IMR-90 (cell line): ENCODE measurements around the gene CDHR1. TPM values are rescaled to one million over a fixed set of nuclear protein-coding genes. Genes with fewer than 3 reads are reported as not detected.

Experiments used
- ATAC-seq: fragments of 200-7000 bp; cut with Tn5 transposase; 2 replicates; pipeline ENCODE4 v1.9.1; 2020; ENCODE audit warnings: low read depth, mild to moderate bottlenecking, moderate library complexity
- BruUV-seq: library from RNA; stranded (reverse); fragments of 400-500 nt; replicated peaks from 2 replicates; lab custom pipeline; 2021; lab: Mats Ljungman, UMichigan
- CTCF ChIA-PET: fragments of 300-600 bp; formaldehyde crosslinking; extraction: SDS; loops from one replicate; lab custom pipeline; 2021; ENCODE audit warnings: antibody characterized with exemption; lab: Yijun Ruan, JAX
- POLR2A ChIA-PET: fragments of 300-600 bp; sonication (Branson Sonifier 250); formaldehyde crosslinking; loops from one replicate; lab custom pipeline; 2022; ENCODE audit warnings: antibody characterized with exemption; ENCODE audit not compliant: unreplicated experiment; lab: Charles Lee
- DNase-seq: peaks from one replicate; pipeline ENCODE4 v3.0.0; 2013
- H2AFZ ChIP-seq: replicated peaks from 2 replicates; pipeline ENCODE3; 2013; ENCODE audit warnings: low read length, mild to moderate bottlenecking; ENCODE audit not compliant: poor library complexity
- H2AK5ac ChIP-seq: 2 replicates; pipeline ENCODE4 v1.6.1; 2013; ENCODE audit warnings: low read depth, low read length, inconsistent platforms
- H2AK9ac ChIP-seq: replicated peaks from 2 replicates; pipeline ENCODE3; 2013; ENCODE audit warnings: mild to moderate bottlenecking, low read depth, low read length, moderate library complexity; ENCODE audit not compliant: poor library complexity
- H2BK120ac ChIP-seq: 2 replicates; pipeline ENCODE4 v1.6.1; 2013; ENCODE audit warnings: low read depth, low read length, inconsistent platforms
- H2BK15ac ChIP-seq: 3 replicates; pipeline ENCODE4 v1.6.1; 2013; ENCODE audit warnings: low read depth, low read length, inconsistent platforms
- H2BK20ac ChIP-seq: 2 replicates; pipeline ENCODE4 v1.6.1; 2013; ENCODE audit warnings: low read depth, mild to moderate bottlenecking, inconsistent platforms, low read length, moderate library complexity
- H2BK5ac ChIP-seq: 2 replicates; pipeline ENCODE4 v1.6.1; 2013; ENCODE audit warnings: mild to moderate bottlenecking, low read depth, low read length, inconsistent platforms; ENCODE audit not compliant: poor library complexity, severe bottlenecking
- H3K14ac ChIP-seq: replicated peaks from 2 replicates; pipeline ENCODE4 v1.6.1; 2013; ENCODE audit warnings: low read depth, low read length, inconsistent platforms
- H3K18ac ChIP-seq: 2 replicates; pipeline ENCODE4 v1.6.1; 2013; ENCODE audit warnings: low read depth, low read length, control low read depth
- H3K23ac ChIP-seq: 2 replicates; pipeline ENCODE4 v1.6.1; 2013; ENCODE audit warnings: low read depth, low read length, inconsistent platforms
- H3K27ac ChIP-seq: 2 replicates; pipeline ENCODE4 v1.5.1; 2013; ENCODE audit warnings: mild to moderate bottlenecking, control low read depth, low read length; ENCODE audit not compliant: insufficient read depth
- H3K27me3 ChIP-seq: 2 replicates; pipeline ENCODE4 v1.6.1; 2013; ENCODE audit warnings: low read length; ENCODE audit not compliant: control insufficient read depth, insufficient read depth
- H3K36me3 ChIP-seq: 2 replicates; pipeline ENCODE4 v1.6.1; 2013; ENCODE audit warnings: low read length, mixed read lengths; ENCODE audit not compliant: control insufficient read depth, insufficient read depth
- H3K4ac ChIP-seq: 2 replicates; pipeline ENCODE4 v1.6.1; 2013; ENCODE audit warnings: low read depth, low read length, inconsistent platforms
- H3K4me1 ChIP-seq: 2 replicates; pipeline ENCODE4 v1.6.1; 2013; ENCODE audit warnings: low read length, mixed read lengths; ENCODE audit not compliant: control insufficient read depth, insufficient read depth
- H3K4me2 ChIP-seq: 2 replicates; pipeline ENCODE4 v1.6.1; 2013; ENCODE audit warnings: low read depth, mild to moderate bottlenecking, control low read depth, low read length, moderate library complexity
- H3K4me3 ChIP-seq: 2 replicates; pipeline ENCODE4 v1.5.1; 2013; ENCODE audit warnings: low read depth, mild to moderate bottlenecking, control low read depth, low read length, moderate library complexity; ENCODE audit not compliant: insufficient read depth
- H3K56ac ChIP-seq: 2 replicates; pipeline ENCODE4 v1.6.1; 2013; ENCODE audit warnings: low read length, inconsistent platforms; ENCODE audit not compliant: insufficient read depth; ENCODE audit errors: extremely low read depth
- H3K79me1 ChIP-seq, 2 experiments: 2 replicates each; pipeline ENCODE4 v1.6.1; 2013; ENCODE audit warnings: low read length in 2 of 2, inconsistent platforms in 1 of 2, low read depth in 1 of 2
- H3K9ac ChIP-seq: 2 replicates; pipeline ENCODE4 v1.6.1; 2013; ENCODE audit warnings: low read depth, low read length, control low read depth
- H3K9me1 ChIP-seq: 2 replicates; pipeline ENCODE4 v1.6.1; 2013; ENCODE audit warnings: low read length, inconsistent platforms; ENCODE audit not compliant: insufficient read depth
- H3K9me3 ChIP-seq: 2 replicates; pipeline ENCODE4 v1.6.1; 2013; ENCODE audit warnings: low read length; ENCODE audit not compliant: control insufficient read depth, insufficient read depth
- H4K20me1 ChIP-seq: 2 replicates; pipeline ENCODE4 v1.6.1; 2013; ENCODE audit warnings: low read length, inconsistent platforms; ENCODE audit not compliant: insufficient read depth
- H4K5ac ChIP-seq: 2 replicates; pipeline ENCODE4 v1.6.1; 2013; ENCODE audit warnings: mild to moderate bottlenecking, low read depth, low read length, control low read depth
- H4K8ac ChIP-seq, 2 experiments: 2 replicates each; pipeline ENCODE4 v1.6.1; 2013; ENCODE audit warnings: low read depth in 2 of 2, low read length in 2 of 2, control low read depth in 1 of 2, inconsistent platforms in 1 of 2
- H4K91ac ChIP-seq: 2 replicates; pipeline ENCODE4 v1.6.1; 2013; ENCODE audit warnings: low read depth, low read length, inconsistent platforms; ENCODE audit not compliant: insufficient read depth
- BHLHE40 ChIP-seq: fragments of 150-350 bp; IDR thresholded peaks from 2 replicates; pipeline ENCODE4 v1.6.1; 2016; ENCODE audit warnings: mild to moderate bottlenecking, low read depth, low read length
- CEBPB ChIP-seq: IDR thresholded peaks from 2 replicates; pipeline ENCODE4 v1.6.1; 2012; ENCODE audit warnings: low read depth, low read length, improper control_type of control experiment
- CHD1 ChIP-seq: IDR thresholded peaks from 2 replicates; pipeline ENCODE4 v1.6.1; 2012; ENCODE audit warnings: low read depth, low read length, improper control_type of control experiment
- CTCF ChIP-seq: conservative IDR thresholded peaks from 2 replicates; pipeline ENCODE4 v1.5.1; 2012; ENCODE audit warnings: mild to moderate bottlenecking, low read depth, low read length, improper control_type of control experiment
- ELK1 ChIP-seq: fragments of 150-350 bp; IDR thresholded peaks from 2 replicates; pipeline ENCODE4 v1.6.1; 2016; ENCODE audit warnings: low read depth, mild to moderate bottlenecking, low read length, moderate library complexity, borderline replicate concordance
- FOS ChIP-seq: fragments of 150-350 bp; IDR thresholded peaks from 2 replicates; pipeline ENCODE4 v1.6.1; 2016; ENCODE audit warnings: low read depth, low read length
- MAFK ChIP-seq: IDR thresholded peaks from 2 replicates; pipeline ENCODE4 v1.6.1; 2012; ENCODE audit warnings: low read depth, low read length, improper control_type of control experiment
- MAZ ChIP-seq: IDR thresholded peaks from 2 replicates; pipeline ENCODE4 v1.6.1; 2012; ENCODE audit warnings: low read depth, mild to moderate bottlenecking, low read length, improper control_type of control experiment, moderate library complexity, borderline replicate concordance
- NFE2L2 ChIP-seq: fragments of 150-350 bp; IDR thresholded peaks from 2 replicates; pipeline ENCODE4 v1.6.1; 2016; ENCODE audit warnings: low read depth, mild to moderate bottlenecking, low read length
- POLR2A ChIP-seq: IDR thresholded peaks from 2 replicates; pipeline ENCODE4 v1.6.1; 2012; ENCODE audit warnings: mild to moderate bottlenecking, low read depth, low read length
- RAD21 ChIP-seq: IDR thresholded peaks from 2 replicates; pipeline ENCODE4 v1.6.1; 2012; ENCODE audit warnings: low read length, improper control_type of control experiment
- RCOR1 ChIP-seq: IDR thresholded peaks from 2 replicates; pipeline ENCODE4 v1.6.1; 2012; ENCODE audit warnings: mild to moderate bottlenecking, low read length, improper control_type of control experiment; ENCODE audit not compliant: insufficient replicate concordance
- RFX5 ChIP-seq: IDR thresholded peaks from 2 replicates; pipeline ENCODE4 v1.8.0; 2012; ENCODE audit warnings: low read depth, mild to moderate bottlenecking, low read length, moderate library complexity
- SMC3 ChIP-seq: fragments of 150-350 bp; IDR thresholded peaks from 2 replicates; pipeline ENCODE4 v1.6.1; 2016; ENCODE audit warnings: low read depth, mild to moderate bottlenecking, antibody characterized with exemption, low read length, moderate library complexity
- USF2 ChIP-seq: fragments of 150-350 bp; IDR thresholded peaks from 2 replicates; pipeline ENCODE4 v1.6.1; 2017; ENCODE audit warnings: mild to moderate bottlenecking, antibody characterized with exemption, low read length, low read depth
- WGBS, 2 experiments: methylation state at CpG; one replicate each; pipeline versions ENCODE4 v1.1.5 to v1.1.7; 2013; ENCODE audit warnings: missing lambda C conversion rate in 2 of 2; ENCODE audit not compliant: insufficient read length in 1 of 2; ENCODE audit errors: extremely low coverage in 2 of 2; 5-methylcytosine and 5-hydroxymethylcytosine counted together
- dilution Hi-C: fragments of 300-500 bp; cut with HindIII; formaldehyde crosslinking; loops from one replicate; pipeline ENCODE4 v1.14.3; 2018; ENCODE audit warnings: low sequenced_read_pairs; ENCODE audit not compliant: unreplicated experiment
- in situ Hi-C: fragments of 300-500 bp; cut with MboI; formaldehyde crosslinking; loops from 3 replicates; pipeline ENCODE4 v1.14.3; 2019; ENCODE audit warnings: low sequenced_read_pairs, inconsistent platforms, mixed read lengths
- intact Hi-C: fragments of 100-400 bp; cut with micrococcal nuclease; formaldehyde crosslinking; loops from 2 replicates; pipeline ENCODE4 v1.10.0; 2022
- polyA plus RNA-seq, 3 experiments: library from polyadenylated mRNA; depleted of rRNA; stranded (reverse); fragments of >200 nt; gene quantifications; 2 replicates each; pipeline ENCODE4 v1.2.3, GENCODE V29; 2012; ENCODE audit warnings: low replicate concordance in 1 of 3
- total RNA-seq: library from RNA; depleted of rRNA; stranded (reverse); fragments of >200 nt; gene quantifications from 2 replicates; pipeline ENCODE4 v1.2.3, GENCODE V29; 2012

The CDHR1 gene
- total and polyA plus RNA-seq, 2 of the 4 experiments (the other 2 are of a cell fraction) = not detected

- POLR2A ChIA-PET = no interaction called here
- Histone ChIP-seq H2AFZ (no peak overlapping the region), H2BK120ac (no peak overlapping the region), H2AK9ac (no peak overlapping the region), H3K9me3 (no peaks in the 10 kb centered on the region), H4K91ac (no peak overlapping the region), H3K4me2 (no peak overlapping the region), H3K9ac (no peak overlapping the region), H4K8ac (no peak overlapping the region), H3K36me3 (peaks cover 1% of the 10 kb centered on the region; the same call in 1 of the 2 replicates), H3K4me3 (no peak overlapping the region), H3K4ac (no peak overlapping the region), H3K56ac (no peak overlapping the region), H3K27me3 (peaks cover 9% of the 10 kb centered on the region; the same call in 1 of the 2 replicates), H3K27ac (no peak overlapping the region), H4K5ac (no peak overlapping the region), H3K9me1 (no peaks in the 10 kb centered on the region), H3K18ac (no peak overlapping the region), H3K14ac (no peak overlapping the region), H3K4me1 (no peaks in the 10 kb centered on the region), H2AK5ac (no peak overlapping the region), H2BK5ac (no peak overlapping the region), H2BK15ac (no peak overlapping the region), H2BK20ac (no peak overlapping the region), H3K79me1 (no peaks in the 10 kb centered on the region), H4K20me1 (no peaks in the 10 kb centered on the region), H3K23ac (no peak overlapping the region)
- TF ChIP-seq FOS = no peak
- TF ChIP-seq BHLHE40 = no peak
- no peak for TF ChIP-seq USF2
- no peak for TF ChIP-seq MAFK
- no peak for TF ChIP-seq POLR2A
- TF ChIP-seq RAD21 = no peak
- TF ChIP-seq SMC3 = no peak
- no peak for TF ChIP-seq CHD1
- no peak for TF ChIP-seq ELK1
- no peak for TF ChIP-seq NFE2L2
- no peak for TF ChIP-seq CEBPB
- no peak for TF ChIP-seq RCOR1
- no peak for TF ChIP-seq CTCF
- no peak for TF ChIP-seq RFX5
- TF ChIP-seq MAZ = no peak
- no peak for DNase-seq
- ATAC-seq = no peak
- dilution Hi-C loops = no loop called here
- WGBS, 2 experiments = 100% methylated on average over 1 of the region's 4 CpGs; no CpG with 5 or more reads in 1 of the 2 experiments
- intact Hi-C loops = no loop called here
- CTCF ChIA-PET = interaction anchor here (0.5 to 2.1 kb wide), 2 partner anchors 10 to 77 kb away, joined by 3 to 8 read pairs; no protein-coding TSS in a partner anchor
- no TSS peak for BruUV-seq
- in situ Hi-C loops = no loop called here
Observed at GRCh38 chr10:84158550-84158949, 35.8 kb upstream of the CDHR1 start.
